T1000 (cell line): ENCODE results near the gene BTRC.

ENCODE experiments used
- DNase-seq: peaks from one replicate; lab custom pipeline; 2025; ENCODE audit warnings: mixed read lengths; lab: John Stamatoyannopoulos, UW

Gene BTRC

DNA sequence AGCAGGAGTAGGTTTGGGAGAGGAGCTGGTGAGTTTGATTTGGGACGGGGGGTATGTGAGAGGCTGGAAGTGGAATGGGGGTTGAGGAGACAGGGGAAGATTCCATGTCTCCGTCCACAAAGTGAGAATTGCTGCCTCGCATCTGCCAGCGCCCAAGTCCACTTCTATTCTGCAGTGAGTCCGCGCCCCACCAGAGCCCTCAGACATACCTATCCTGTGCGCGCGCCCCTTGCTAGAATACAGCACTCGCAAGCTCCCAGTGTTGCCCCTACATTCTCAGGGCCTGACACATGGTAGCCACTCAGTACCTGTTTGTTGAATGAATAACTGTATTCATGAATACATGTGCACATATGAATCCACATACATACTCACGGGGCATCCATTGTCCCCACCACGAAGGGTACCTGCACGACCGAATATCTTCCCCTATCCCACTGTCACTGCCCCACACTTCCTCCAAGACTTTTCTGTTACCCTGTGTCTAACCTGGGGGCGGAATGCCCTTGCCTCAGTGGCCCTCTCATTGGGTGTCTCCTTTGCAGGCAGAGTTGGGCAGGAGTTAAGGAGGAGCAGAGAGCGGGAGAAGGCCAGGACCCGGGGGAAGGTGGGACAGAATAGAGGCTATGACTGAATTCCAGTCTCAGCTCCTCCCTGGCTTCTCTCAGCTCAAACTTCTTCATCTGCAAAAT is 214.2 kb downstream of the BTRC start:
- DNase-seq: no peak

DNA sequence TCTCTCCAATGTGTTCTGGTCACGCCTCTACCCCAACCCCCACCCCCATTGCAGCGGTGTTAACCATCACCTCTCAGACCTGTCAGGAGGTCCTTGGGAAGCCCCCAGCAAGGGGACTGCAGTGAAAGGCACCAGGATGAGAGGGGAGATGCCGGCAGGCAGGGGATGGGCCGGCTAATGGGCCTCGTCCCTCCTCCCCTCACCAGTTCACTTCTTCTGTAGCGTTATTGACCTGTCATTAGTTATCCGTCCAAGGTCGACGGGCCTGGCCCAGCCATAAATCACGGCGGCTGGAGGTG is 215.3 kb downstream of the BTRC start:
- DNase-seq: no peak

DNA sequence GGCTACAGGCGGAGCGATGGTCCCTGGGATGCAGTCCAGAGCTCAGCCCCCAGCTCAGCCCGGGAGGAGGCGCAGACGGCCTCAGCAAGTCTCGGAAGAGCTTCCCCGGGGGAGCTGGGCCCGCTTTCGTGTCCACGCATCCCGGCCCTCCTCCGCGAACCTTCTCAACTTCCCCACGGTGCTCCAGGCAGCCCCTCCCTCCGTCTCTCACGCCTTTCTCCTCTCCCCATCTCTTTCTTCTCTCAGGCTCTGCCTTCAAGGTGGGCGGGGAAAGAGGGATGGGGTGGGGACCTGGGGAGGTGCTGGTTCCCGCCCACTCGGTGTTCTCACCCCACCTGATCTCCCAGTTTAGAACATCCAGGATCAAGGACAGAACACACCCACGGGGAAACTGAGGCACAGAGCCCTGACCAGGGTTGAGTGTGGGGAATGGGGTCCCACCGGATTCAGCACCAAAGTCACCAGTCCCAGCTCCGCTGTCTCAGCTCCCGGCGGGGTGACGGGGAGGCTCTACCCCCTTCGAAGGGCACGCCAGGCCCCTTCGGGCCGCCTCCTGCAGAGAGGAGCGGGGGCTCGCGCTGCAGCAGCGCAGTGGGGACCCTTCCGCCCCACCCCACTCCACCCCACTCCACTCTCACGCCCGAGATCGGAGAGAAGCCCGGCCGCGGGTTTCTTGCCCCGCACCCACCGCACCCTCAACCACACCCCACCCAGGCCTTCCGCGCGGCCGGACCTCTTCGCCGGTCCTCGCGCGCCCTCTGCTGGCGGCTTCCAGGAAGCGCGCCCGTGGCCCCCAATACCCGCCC is 215.9 kb downstream of the BTRC start:
- DNase-seq: no peak

DNA sequence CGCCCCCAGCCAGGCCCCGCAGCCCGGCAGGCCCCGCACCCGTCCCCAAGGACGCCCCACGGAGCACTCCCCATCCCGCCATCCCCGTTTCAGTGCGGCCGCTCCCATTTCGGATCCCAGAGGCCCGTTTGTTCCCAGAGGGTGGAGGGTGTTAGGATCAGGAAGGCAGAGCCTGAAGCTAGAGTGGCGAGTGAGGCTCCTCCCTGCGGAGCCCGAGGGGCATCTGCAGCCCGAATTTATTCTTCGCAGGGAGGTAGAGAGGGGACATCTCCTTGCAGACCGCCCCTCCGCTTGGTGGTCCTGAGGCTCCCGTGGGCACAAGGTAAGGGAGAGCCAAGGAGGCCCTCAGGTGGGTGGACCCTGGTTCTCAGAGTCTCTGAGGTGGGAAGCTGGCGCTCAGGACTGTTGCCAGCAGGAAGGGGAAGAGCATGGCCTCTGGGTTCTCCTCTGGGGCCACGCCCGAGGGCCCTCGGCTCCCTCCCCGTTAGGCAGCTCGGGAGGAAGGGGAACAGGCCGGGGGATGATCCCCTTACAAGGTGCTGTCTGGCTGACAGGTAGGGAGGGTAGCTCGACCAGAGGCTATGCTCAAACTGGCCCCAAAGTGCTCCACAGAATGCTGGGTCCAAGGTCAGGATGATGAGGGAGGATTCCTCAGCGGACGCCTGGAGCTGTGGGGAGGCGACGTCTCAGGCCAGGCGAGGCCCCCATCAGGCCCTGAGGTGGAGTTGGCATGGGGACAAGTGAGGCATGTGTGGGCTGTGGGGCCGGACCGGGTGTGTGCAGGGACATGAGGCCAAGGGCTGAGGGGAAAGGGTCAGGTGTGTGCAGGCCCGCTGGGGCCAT is 216.7 kb downstream of the BTRC start:
- peak; percentile 28 for DNase-seq

DNA sequence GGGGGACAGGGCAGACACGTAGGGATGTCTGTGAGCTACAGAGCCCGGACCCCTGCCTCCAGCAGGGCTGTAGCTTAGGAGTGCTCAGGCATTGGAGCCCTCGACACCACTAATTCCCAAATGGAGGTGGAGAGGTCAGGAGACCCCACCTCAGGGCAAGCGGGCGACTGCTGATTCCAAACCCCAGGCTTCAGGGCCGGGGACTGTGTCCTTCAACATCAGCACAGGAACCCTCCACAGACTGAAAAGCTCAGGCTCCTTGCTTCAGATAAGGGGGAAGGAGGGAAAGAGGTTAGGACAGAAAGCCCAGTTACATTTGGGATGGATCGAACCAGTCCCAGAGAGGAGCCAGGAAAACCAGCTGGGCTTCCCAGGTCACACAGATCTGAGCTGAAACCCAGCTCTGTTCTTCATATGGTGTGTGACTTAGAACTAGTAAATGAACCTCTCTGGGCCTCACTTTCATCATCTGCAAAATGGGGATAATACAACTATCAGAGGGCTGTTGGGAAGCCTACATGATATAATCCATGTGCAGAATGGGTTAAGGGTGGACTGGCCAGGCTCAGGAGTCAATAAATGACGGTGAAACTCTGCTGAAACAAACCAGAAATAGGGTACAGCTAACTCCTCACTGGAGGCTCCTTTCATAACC is 217.4 kb downstream of the BTRC start:
- no peak for DNase-seq

DNA sequence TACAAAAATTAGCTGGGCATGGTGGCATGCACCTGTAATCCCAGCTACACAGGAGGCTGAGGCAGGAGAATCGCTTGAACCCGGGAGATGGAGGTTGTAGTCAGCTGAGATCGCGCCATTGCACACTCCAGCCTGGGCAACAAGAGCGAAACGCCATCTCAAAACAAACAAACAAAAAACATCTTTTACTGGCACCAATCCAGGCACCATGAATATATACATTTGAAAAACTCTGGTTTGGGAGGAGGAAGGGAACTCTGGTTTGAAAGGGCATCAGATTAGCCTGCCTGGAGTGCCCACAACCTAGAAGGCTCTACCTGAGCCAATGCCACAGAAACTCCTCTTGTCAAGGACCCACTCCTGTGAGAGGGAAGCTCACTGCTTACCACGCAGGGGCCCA is 218.2 kb downstream of the BTRC start:
- DNase-seq: no peak

DNA sequence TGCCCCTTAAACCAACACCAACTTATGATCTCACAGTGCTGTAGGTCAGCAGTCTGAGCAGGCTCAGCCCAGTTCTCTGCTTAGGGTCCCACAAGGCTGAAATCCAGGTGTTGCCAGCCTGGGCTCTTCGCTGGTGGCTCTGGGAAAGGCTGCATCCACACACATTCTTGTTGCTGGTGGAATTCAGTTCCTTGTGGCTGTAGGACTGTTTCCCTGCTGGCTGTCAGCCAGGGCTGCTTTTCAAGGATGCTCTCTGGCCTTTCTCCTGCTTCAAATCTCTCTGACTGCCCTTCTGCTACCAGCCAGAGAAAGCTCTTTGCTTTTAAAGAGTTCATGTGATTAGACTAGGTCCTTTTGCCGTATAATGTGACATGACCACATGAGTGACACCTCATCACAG is 218.8 kb downstream of the BTRC start:
- DNase-seq: no peak

DNA sequence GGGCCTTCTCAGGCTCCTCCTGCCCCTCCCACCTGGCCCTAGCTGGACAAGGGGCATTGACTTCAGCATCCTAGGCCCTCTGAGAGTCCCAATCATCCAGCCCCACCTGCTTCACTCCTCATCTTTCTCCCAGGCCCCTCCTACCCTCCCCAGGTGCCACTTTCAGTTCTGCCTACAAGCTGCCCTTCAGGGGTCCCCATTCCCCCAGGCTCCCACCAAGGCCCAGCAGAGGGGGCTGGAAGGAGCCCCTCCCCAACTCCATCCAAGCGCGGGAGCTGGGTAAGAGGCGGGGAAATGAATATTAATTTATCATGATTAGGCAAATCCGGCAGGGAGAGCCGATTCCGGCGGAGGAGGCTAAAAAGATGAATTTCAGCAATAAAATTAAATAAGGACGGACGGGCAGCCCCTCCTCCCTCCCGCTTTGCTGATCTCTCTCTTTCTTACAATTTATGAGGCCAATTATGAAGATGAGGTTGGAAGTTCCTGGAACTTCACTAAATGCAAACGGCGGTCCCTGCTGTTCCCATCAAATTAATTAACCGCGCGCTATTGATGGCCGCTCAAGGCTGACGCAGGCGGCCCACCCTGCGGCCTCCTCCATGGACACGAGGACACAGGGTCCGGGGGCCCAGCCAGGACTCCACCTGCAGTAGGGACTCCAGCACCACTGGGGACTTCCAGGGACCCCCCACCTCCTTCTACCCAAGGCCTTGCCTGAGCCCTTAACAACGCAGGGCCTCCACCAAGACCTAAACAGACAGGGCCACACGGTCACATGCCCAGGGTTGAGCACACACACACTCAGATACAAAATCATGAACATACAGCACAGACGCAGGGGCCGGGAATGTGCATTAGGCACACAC is 220.2 kb downstream of the BTRC start:
- no peak for DNase-seq

DNA sequence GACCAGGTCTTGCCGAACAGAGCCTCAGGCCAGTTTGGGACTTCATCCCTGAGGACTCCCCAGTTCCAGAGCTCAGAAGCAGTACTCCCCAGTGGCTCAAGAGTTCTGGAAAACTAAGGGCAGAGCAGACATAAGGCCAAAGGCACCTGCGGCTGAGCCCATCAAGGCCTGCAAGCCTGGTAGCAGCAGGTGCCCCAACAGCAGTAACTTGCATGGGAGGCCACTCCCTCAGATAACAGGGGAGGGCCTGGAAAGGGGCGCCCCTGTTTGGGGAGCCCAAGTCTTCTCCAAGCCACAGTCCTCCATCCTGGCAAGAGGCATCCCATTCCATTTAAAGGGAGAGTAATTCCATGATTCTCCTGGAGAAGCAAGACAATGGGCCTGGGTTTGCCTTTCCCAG is 221.1 kb downstream of the BTRC start:
- no peak for DNase-seq

DNA sequence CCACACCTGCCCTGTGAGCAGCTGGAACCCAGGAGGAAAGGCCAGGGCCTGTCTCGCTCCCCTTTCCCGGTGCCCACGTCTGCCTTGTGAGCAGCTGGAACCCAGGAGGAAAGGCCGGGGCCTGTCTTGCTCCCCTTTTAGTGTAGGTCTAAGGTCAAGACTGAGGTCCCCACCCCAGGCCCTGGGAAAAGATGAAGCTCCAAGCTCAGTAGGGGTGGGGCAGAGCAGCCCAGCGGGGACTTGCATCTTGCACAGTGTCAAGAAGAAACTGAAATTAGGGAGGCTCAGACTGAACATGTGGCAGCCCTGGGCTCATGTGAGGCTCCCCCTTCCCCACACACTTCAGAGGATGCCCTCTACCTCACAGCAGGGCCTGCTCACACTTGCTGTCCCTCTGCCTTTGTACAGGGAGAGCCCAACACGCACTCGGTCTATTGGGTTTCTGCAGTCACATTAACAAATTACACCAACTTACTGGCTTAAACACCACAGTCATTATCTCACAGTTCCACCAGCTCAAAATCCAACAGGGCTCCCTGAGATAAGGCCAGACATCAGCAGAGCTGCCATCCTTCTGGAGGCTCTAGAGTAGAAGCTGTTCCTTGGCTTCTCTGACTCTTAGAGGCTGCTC is 221.7 kb downstream of the BTRC start:
- DNase-seq: no peak

DNA sequence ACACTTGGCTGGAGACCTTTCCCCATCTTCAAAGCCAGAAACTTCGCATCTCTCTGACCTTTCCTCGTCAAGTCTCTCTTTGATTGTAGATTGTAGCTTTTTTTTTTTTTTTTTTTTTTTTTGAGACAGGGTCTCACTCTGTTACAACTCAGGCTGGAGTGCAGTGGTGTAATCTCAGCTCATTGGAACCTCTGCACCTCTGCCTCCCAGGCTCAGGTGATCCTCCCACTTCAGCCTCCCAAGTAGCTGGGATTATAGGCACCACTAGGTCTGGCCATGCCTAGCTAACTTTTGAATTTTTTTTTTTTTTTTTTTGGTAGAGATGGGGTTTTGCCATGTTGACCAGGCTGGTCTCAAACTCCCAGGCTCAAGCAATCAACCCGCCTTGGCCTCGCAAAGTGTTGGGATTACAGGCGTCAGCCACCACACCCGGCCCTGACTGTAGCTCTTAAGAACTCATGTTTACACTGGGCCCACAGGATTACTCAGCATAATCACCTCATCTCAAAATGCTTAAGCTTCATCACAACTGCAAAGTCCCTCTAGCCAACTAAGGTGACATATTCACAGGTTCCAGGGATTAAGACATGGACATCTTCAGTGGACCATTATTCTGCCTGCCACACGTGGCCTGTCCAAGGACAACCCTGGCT is 222.4 kb downstream of the BTRC start:
- no peak for DNase-seq

DNA sequence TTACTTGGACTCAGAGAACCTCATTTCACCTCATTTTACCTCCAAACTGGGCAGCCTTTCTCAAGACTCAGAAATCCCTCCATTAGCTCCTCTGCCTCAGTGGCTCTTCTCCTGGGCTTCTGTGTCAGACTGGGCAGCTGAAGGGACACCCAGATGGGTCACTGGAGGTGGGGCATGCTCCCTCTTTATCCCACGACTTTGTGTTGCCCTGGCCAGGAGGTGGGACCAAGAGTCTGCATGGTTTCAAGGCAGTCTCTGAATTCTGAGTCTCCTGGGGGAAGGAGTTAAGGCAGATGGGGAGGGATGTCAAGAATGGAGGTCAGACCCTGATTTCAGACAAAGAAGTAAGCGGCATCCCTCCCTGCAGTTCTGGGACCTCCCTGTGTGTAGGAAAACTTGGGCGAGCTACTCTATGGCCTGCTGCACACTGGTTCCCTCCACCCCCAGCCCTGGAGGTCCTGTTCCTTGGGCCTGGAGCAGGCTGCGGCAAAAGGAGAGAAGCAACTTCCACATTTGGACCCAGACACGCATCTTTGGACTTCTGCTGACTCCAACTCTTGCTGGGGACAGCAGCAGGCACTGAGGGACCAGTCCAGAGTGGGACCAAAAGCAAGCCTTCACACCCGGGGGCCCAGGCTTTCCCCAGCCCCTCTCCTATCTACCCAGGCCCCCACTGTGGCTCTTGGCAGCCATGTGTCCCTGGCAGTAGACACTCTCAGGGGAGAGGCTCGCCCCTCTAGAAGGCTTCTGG is 223.3 kb downstream of the BTRC start:
- DNase-seq: no peak

DNA sequence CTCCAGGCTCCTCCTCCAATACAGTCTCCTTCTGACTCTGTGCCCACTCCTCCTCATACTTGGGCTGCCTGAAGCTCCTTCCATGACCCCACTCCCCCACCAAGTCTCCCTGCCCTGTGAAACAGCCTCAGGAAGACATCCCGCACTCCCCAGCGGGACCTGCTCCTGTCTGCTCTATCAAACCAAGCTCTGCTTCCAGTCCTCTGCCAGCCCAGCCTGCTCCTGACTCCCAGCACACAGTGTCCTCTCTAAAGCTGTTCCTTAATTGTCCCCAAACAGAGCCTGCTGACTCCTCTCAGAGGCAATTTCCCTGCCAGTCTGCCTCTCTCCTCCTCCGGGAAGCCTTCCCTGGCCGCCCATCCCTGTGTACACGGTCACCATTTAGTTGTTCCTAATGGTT is 224.2 kb downstream of the BTRC start:
- no peak for DNase-seq

DNA sequence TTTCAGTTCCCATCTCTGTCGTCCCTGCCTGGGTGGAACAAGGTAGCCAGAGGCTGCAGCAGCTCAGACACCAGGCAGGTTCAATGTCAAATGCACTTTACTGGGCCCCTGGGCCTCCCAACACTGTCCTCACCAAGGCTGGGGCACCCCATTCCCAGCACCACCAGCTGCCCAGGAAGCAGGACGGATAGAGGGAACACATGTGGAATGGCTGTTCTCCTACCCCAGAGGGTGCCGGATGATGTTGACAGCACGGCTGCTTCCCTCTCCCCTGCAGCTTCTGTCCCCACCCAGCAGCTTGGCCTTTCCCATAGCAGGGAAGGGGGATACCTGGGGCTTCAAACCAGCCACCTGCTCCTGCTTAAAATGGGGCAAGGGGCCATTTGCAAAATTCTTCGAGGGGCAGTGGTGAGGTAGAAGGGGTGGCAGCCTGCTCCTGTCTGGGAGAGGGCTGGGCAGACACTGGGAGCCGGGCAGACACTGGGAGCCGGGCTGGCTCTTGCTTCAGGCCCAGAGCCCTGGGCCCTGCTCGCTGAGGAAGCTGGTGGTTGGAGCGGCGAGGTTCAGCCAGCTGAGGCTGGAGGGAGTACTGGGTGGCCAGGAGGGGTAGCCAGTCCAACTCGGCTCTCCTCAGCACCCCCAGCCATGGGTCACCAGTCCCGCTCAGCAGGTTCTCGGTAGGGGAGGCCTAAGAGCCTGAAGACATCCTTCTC is 225.0 kb downstream of the BTRC start:
- no peak for DNase-seq

DNA sequence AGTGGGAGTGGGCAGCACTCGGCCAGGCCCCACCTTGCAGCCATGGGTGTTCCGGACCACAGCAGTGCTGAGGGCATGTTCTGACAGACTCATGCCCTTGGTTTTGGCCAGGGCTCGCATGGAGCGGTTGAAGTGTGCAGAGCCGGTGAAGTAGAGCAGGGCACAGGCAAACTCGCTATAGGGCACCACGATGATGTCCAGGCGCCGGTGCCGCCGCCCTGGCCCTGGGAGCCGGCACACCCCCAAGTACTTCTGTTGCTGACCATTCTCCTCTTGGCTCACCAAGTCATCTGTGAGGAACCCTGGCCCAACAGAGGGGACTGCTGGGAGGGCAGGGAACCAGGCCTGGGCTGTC is 225.5 kb downstream of the BTRC start:
- no peak for DNase-seq

DNA sequence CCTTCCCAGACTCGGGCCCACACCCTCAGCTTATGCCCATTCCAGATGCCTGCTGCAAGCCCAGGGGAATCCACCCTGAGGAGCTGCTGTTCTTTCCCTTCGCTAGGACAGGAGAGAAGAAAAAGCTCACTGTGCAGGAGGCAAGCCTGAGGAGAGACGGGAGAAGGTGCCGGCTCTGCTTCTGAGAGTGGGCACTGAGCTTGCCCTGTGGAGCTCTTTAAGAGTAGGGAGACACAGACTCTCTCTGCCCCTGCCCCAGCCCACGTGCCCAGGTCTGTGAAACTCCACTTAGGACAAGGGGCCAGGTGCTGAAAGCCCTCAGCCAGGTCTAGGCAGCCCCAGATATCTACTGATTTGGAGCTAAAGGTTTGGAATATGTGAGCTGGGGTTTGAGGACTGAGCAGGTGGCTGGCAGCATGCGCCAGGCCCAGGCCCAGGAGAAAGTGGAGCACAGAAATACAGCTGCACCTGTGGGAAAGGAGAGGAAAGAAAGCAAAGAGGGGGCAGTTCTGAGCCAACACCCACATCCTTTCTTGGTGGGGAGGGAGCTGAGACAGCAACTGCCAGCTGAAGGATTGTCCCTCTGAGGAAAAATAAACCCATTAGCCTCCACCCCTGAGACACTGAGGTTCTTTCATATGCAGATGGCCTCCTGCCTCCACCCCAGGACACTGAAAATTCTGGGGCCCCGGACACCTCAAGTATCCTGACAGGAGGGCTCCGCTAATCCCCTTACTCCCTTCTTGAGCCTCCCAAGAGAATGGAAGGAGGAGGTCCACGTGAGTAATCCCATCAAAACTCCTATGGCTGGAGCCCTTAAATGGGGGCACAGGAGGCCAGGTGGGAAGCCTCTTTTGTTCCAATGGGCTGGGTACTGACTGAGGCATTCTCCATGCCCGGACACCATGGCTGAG is 226.8 kb downstream of the BTRC start:
- DNase-seq: no peak

DNA sequence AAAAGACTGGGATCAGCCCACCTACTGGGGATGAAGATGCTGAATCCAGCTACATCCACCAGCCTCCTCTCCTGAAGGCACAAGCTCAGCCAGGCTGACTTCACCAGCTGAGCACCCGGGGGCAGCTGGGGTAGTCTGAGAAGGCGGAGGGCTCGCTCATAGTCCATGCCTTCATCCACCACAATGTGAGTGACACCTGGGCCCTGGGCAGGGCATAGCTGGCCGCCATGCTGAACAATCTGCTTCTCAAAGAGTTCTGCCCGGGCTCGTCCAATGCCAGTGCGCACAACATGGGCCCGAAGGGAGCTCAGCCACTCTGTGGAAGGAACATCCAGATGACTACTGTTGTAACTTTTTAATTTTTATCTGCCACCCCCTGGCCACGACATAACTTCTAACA is 231.9 kb downstream of the BTRC start:
- DNase-seq: no peak
